NT2/D1 (cell line): ENCODE results near the gene NELFB.

Experiments
- DNase-seq: peaks from one replicate; pipeline ENCODE4 v3.0.0-alpha.2; 2011; ENCODE audit warnings: low read depth, low spot score
- H3K27me3 ChIP-seq: 2 replicates; pipeline ENCODE4 v1.6.0; 2011; ENCODE audit warnings: mild to moderate bottlenecking; ENCODE audit not compliant: insufficient read length, insufficient read depth
- H3K36me3 ChIP-seq: 2 replicates; pipeline ENCODE4 v1.6.1; 2011; ENCODE audit warnings: mild to moderate bottlenecking, low read length, mixed read lengths; ENCODE audit not compliant: insufficient read depth, insufficient read length
- H3K4me1 ChIP-seq: 2 replicates; pipeline ENCODE4 v1.5.1; 2011; ENCODE audit not compliant: insufficient read depth, insufficient read length
- H3K4me3 ChIP-seq: 2 replicates; pipeline ENCODE4 v1.5.1; 2011; ENCODE audit warnings: low read depth; ENCODE audit not compliant: insufficient read length
- H3K9ac ChIP-seq: 2 replicates; pipeline ENCODE4 v1.6.0; 2011; ENCODE audit warnings: low read depth; ENCODE audit not compliant: insufficient read length
- H3K9me3 ChIP-seq: 2 replicates; pipeline ENCODE4 v1.5.1; 2011; ENCODE audit warnings: mild to moderate bottlenecking, low read length; ENCODE audit not compliant: insufficient read depth
- SUZ12 ChIP-seq: IDR thresholded peaks from 2 replicates; pipeline ENCODE4 v1.6.1; 2011; ENCODE audit not compliant: insufficient read length, insufficient read depth; ENCODE audit errors: extremely low read depth
- YY1 ChIP-seq: IDR thresholded peaks from 2 replicates; pipeline ENCODE4 v1.6.1; 2011; ENCODE audit not compliant: insufficient read length, insufficient read depth
- ZNF274 ChIP-seq: IDR thresholded peaks from 2 replicates; pipeline ENCODE4 v1.6.1; 2011; ENCODE audit warnings: mild to moderate bottlenecking, low read depth, low read length

NELFB gene

DNA sequence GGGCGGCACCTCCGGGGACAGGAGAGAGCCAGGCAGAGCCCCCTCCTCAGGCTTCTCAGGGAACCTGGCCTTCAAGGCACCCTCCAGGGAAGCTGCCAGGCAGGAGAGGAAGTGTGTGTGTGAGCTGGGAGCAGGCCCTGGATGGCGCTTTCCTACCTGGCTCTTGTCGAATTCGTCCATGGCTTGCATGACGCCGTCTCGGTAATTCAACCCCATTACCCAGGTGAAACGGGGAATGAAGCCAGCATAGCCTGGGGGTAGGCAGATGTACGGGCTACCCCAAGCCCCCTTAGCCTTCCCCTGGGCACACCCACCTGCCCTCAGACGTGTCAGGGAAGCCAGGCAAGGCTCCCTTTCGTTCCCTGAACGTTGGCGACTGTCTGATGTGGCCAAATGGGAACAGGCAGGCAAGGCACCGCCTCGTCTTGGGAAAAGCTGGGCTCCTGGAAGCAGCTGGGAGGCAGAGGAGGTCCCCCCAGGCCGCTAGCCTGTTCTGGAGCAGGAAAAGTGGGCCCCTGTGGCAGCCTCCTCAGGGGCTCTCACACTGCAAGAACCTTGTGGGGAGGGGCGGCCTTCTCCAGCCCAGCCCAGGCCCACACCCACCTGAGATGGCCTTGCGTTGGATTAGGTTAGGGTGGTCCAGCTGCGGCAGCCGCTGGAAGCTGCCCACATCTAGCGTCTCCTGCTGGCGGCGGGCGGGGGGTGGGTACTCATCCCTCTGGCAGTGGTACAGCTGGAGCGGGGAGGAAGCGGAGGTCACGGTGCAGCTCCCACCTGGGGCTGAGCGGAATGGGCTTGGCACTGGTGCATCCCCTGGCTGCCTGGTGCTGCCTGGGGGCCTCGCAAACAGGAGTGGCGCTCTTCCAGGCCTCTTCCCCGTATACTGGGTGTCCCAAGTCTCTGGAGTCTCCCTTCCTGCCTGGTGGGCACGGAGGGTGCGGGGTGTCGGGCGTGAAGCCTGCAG is 10.4 kb upstream of the NELFB start:
- Histone ChIP-seq H3K27me3 (peaks cover 6% of the 10 kb centered on the region), H3K9me3 (no peaks in the 10 kb centered on the region), H3K4me1 (peaks cover 37% of the 10 kb centered on the region), H3K4me3 (no peak overlapping the region), H3K9ac (peak overlapping the region; percentile 2), H3K36me3 (peaks cover 27% of the 10 kb centered on the region)
- no peak for TF ChIP-seq ZNF274
- TF ChIP-seq YY1, result no peak
- no peak for TF ChIP-seq SUZ12
- DNase-seq, result no peak

- Histone ChIP-seq H3K36me3 (peaks cover 27% of the 10 kb centered on the region), H3K27me3 (peaks cover 6% of the 10 kb centered on the region), H3K9me3 (no peaks in the 10 kb centered on the region), H3K4me1 (peaks cover 41% of the 10 kb centered on the region), H3K9ac (no peak overlapping the region), H3K4me3 (no peak overlapping the region)
- TF ChIP-seq SUZ12 (no peak), ZNF274 (no peak), YY1 (no peak)
- DNase-seq, result no peak
These were observed 9.4 kb upstream of the NELFB start for GRCh38 chr9:137245450-137246421.

GRCh38 chr9:137247135-137247915 is 7.8 kb upstream of the NELFB start:
- Histone ChIP-seq H3K9me3 (no peaks in the 10 kb centered on the region), H3K27me3 (peaks cover 6% of the 10 kb centered on the region), H3K36me3 (peaks cover 18% of the 10 kb centered on the region), H3K9ac (peak overlapping the region; percentile 39), H3K4me1 (peaks cover 45% of the 10 kb centered on the region), H3K4me3 (no peak overlapping the region)
- DNase-seq, result no peak
- no peak for TF ChIP-seq ZNF274
- no peak for TF ChIP-seq SUZ12
- no peak for TF ChIP-seq YY1

DNA sequence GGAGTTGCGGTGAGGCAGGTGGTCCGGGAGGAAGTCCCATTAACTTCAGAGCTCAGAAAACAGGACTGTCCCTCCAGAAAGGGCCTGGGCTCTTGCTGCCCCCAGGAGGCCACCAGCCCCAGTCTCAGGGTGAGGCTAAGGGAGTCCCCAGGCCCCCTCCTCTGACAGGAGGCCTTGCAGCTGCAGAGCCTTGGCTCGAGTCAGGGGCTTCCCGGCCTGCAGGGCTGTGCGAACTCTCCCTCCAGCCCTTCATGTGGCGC is 7.3 kb upstream of the NELFB start:
- Histone ChIP-seq H3K9ac (peak overlapping the region; percentile 39), H3K4me3 (no peak overlapping the region), H3K36me3 (peaks cover 13% of the 10 kb centered on the region), H3K4me1 (peaks cover 41% of the 10 kb centered on the region), H3K27me3 (peaks cover 6% of the 10 kb centered on the region), H3K9me3 (no peaks in the 10 kb centered on the region)
- no peak for DNase-seq
- no peak for TF ChIP-seq YY1
- no peak for TF ChIP-seq ZNF274
- TF ChIP-seq SUZ12, result no peak

DNA sequence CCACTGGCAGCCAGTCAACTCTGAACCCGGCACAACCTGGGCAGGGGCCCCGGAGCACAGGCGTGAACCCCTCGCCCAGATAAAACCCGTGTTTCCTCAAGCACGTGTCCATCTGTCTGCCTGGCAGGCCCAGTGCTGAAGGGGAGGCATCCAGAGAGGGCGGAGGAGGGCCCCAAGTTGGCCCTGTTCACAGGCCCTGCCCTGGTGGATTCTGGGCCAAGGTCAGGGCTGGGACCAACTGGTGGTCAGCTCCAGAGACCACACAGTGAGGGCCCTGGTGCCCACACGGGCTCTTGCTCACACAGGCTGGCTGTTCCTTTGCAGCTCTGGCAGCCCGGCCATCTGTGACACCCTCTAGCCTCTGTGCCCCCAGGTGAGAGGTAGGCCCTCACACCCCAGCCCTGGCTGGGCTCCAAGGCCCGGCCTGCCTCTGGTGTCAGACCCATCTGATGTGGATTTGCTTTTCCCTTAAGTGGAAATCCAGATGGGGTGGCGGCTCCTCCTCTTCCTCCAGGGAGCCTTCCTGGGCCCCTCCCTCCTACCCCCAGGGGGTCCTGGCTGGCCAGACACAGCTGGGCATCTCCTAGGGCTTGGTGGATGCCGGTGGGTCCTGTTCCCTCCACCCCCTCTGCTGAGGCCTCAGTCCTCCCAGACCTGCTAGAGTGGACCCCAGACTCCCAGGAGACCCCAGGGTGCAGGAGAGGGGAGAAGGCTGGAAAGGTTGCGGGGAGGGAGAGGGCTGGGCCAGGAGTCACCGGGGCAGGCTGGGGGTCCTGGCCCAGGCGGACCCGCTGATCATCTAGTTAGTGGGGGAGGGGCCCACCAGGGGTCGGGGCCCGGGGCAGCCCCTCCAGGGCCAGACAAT is 4.6 kb upstream of the NELFB start:
- H3K9ac ChIP-seq, result no peak overlapping the region
- H3K4me3 ChIP-seq, result no peak overlapping the region
- no peaks in the 10 kb centered on the region for H3K9me3 ChIP-seq
- no peak for TF ChIP-seq SUZ12
- no peak for TF ChIP-seq ZNF274
- TF ChIP-seq YY1, result no peak
- peaks cover 6% of the 10 kb centered on the region for H3K27me3 ChIP-seq
- peaks cover 43% of the 10 kb centered on the region for H3K4me1 ChIP-seq
- no peak for DNase-seq
- no peaks in the 10 kb centered on the region for H3K36me3 ChIP-seq

DNA sequence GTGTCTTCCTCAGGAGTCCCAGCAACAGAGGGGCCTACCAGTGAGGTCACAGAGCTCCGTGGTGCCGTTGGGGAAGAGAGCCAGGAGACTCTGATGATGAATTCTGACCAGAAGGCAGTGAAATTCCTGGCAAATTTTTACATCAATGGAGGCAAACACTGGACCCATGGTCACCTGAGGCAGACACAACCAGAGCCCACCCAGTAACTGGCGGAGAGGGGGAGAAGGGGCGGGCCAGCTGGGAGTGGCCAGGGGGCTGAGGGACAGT is 4.0 kb upstream of the NELFB start, which contains the start of gene STPG3:
TSS of gene STPG3 (plus strand) at position 93 of the 268 bp plus-strand sequence. CDS start at position 94, 1 bp downstream.
- Histone ChIP-seq H3K9ac (peak within 1 kb of the TSS; percentile 57), H3K4me3 (no peak within 1 kb of the TSS), H3K36me3 (peaks cover 4% of the 10 kb centered on the region), H3K27me3 (peaks cover under 1% of the 10 kb centered on the region), H3K9me3 (no peaks in the 10 kb centered on the region), H3K4me1 (peaks cover 43% of the 10 kb centered on the region)
- TF ChIP-seq SUZ12, result no peak
- no peak for TF ChIP-seq ZNF274
- no peak for TF ChIP-seq YY1
- no peak for DNase-seq
